Testis (tissue), 2 donors: ENCODE measurements around the gene ACVRL1.

Experiments
- POLR2A ChIP-seq: fragments of 450-650 bp; IDR thresholded peaks from one replicate; pipeline ENCODE4 v1.6.1; 2017; ENCODE audit warnings: antibody characterized with exemption, mild to moderate bottlenecking, moderate library complexity
- TF ChIP-seq, protein P1 (sequence below), 3 experiments: fragments of 450-650 bp in 2 of 3; fragments of 200-600 bp in 1 of 3; sonication (generic) in 1 of 3; IDR thresholded peaks; one replicate each; pipeline ENCODE4 v1.5.1; 2016 to 2019; ENCODE audit warnings: antibody characterized with exemption in 3 of 3, mild to moderate bottlenecking in 2 of 3, moderate library complexity in 1 of 3

DNA sequence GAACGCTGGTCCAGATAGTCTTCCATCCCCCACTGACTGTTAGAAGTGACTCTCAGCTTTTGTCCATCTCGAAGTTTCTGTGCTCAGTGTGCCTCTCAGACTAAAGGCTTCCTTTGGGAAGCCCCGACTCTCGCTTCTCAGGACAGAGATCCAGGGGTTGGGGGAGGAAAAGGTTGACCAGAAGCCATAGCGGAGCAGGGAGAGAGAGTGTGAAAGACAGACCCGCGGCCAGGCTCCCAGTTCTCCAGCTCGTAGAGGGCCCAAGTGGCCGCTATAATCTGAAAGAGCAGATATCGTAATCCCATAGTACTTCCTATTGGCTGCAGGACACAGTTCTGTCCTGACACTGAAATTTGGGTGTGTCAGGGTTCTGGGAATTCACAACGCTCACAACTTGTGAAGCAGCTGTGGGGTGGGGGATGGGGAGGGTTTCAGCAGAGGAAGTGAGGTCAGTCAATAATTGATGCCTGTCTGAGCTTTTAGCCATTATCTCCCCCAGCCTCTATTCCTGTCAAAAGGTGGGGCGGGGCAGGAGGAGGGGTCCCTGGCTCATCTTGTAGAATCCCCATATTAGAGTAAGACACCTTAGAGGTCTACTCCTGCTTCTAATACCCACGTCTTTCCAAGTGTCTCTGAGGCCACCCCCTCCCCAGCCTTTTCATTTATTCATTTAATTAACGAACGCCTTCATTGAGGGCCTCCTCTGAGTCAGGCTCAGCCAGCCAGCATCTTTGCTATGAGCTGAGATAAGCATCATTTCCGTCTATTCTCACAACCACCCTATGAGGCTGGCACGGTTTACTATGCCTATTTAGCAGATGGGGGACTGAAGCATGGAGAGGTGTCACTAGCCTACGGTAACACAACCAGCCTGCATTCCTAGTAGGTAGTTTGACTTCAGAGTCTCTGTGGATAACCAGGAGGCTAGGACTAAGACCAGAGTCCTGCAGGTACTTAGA is 1.6 kb upstream of the ACVRL1 start:
- TF ChIP-seq, protein P1, sequence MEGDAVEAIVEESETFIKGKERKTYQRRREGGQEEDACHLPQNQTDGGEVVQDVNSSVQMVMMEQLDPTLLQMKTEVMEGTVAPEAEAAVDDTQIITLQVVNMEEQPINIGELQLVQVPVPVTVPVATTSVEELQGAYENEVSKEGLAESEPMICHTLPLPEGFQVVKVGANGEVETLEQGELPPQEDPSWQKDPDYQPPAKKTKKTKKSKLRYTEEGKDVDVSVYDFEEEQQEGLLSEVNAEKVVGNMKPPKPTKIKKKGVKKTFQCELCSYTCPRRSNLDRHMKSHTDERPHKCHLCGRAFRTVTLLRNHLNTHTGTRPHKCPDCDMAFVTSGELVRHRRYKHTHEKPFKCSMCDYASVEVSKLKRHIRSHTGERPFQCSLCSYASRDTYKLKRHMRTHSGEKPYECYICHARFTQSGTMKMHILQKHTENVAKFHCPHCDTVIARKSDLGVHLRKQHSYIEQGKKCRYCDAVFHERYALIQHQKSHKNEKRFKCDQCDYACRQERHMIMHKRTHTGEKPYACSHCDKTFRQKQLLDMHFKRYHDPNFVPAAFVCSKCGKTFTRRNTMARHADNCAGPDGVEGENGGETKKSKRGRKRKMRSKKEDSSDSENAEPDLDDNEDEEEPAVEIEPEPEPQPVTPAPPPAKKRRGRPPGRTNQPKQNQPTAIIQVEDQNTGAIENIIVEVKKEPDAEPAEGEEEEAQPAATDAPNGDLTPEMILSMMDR (IDR thresholded peaks at IDR 0.05) = no peak
- no peak for TF ChIP-seq POLR2A
